HCT116 (cell line): ENCODE measurements around the gene RPTOR. TPM values are rescaled to one million over a fixed set of nuclear protein-coding genes. Genes with fewer than 3 reads are reported as not detected.

Experiments
- ATAC-seq: fragments of 200-7000 bp; cut with Tn5 transposase; 2 replicates; pipeline ENCODE4 v1.9.1; 2020; ENCODE audit warnings: mild to moderate bottlenecking, moderate library complexity
- BruUV-seq: library from RNA; stranded (reverse); fragments of 400-500 nt; replicated peaks from 2 replicates; lab custom pipeline; 2021; lab: Mats Ljungman, UMichigan
- CTCF ChIA-PET: fragments of 300-600 bp; sonication (Branson Sonifier 250); formaldehyde crosslinking; loops from one replicate; lab custom pipeline; 2021; ENCODE audit warnings: antibody characterized with exemption; lab: Charles Lee
- POLR2A ChIA-PET: fragments of 300-600, 350-600 bp; sonication (Branson Sonifier 250); formaldehyde crosslinking; loops from one replicate; lab custom pipeline; 2021; ENCODE audit warnings: antibody characterized with exemption; lab: Charles Lee
- RAD21 ChIA-PET, 2 experiments: fragments of 300-600 bp; sonication (Branson Sonifier 250); formaldehyde crosslinking; loops; one replicate each; lab custom pipeline; 2023; ENCODE audit warnings: low total read pairs in 2 of 2; ENCODE audit not compliant: uncharacterized antibody in 2 of 2, unreplicated experiment in 2 of 2, low non-redundant PET in 1 of 2; lab: Charles Lee
- DNase-seq: peaks from one replicate; pipeline ENCODE4 v3.0.0-alpha.2; 2010; ENCODE audit warnings: low read depth, low spot score
- H2AFZ ChIP-seq: fragments of 200-600 bp; shearing (Covaris generic), sonication (generic); 2 replicates; pipeline ENCODE4 v1.6.1; 2017; ENCODE audit warnings: low read depth, mixed run types, mixed read lengths, antibody characterized with exemption, low read length; ENCODE audit not compliant: poor library complexity, severe bottlenecking
- H3K27ac ChIP-seq: 2 replicates; pipeline ENCODE4 v1.5.1; 2012; ENCODE audit warnings: low read depth, low read length
- H3K27me3 ChIP-seq: fragments of 200-600 bp; sonication (generic); 2 replicates; pipeline ENCODE4 v1.6.1; 2016; ENCODE audit warnings: mixed run types, low read length, mixed read lengths; ENCODE audit not compliant: insufficient read depth
- H3K36me3 ChIP-seq, 2 experiments: fragments of 200-500 bp in 1 of 2; fragments of 200-600 bp in 1 of 2; sonication (Bioruptor generic) in 1 of 2; sonication (generic) in 1 of 2; 2 replicates each; pipeline versions ENCODE4 v1.5.1 to v1.6.1; 2014 to 2016; ENCODE audit warnings: low read length in 2 of 2, inconsistent platforms in 1 of 2, mixed read lengths in 1 of 2, mixed run types in 1 of 2; ENCODE audit not compliant: insufficient read depth in 2 of 2, control insufficient read depth in 1 of 2
- H3K4me1 ChIP-seq, 2 experiments: fragments of 200-600 bp in 1 of 2; sonication (generic) in 1 of 2; 2 replicates each; pipeline versions ENCODE4 v1.5.1 to v1.6.1; 2012 to 2017; ENCODE audit warnings: low read length in 2 of 2, inconsistent platforms in 1 of 2, mild to moderate bottlenecking in 1 of 2, mixed read lengths in 1 of 2, mixed run types in 1 of 2, moderate library complexity in 1 of 2; ENCODE audit not compliant: insufficient read depth in 2 of 2, control insufficient read depth in 1 of 2
- H3K4me2 ChIP-seq: fragments of 200-600 bp; sonication (generic); 2 replicates; pipeline ENCODE4 v1.6.1; 2017; ENCODE audit warnings: mixed run types, low read length, mixed read lengths
- H3K4me3 ChIP-seq, 2 experiments: fragments of 200-600 bp in 1 of 2; sonication (generic) in 1 of 2; replicated peaks in 1 of 2; 2 replicates each; pipeline ENCODE4 v1.5.1; 2011 to 2016; ENCODE audit warnings: low read length in 2 of 2, control low read depth in 1 of 2, low read depth in 1 of 2, mild to moderate bottlenecking in 1 of 2, mixed read lengths in 1 of 2, mixed run types in 1 of 2
- H3K79me2 ChIP-seq: fragments of 200-600 bp; sonication (generic); 2 replicates; pipeline ENCODE4 v1.6.1; 2017; ENCODE audit warnings: mild to moderate bottlenecking, mixed run types, low read length, moderate library complexity, mixed read lengths; ENCODE audit not compliant: insufficient read depth
- H3K9ac ChIP-seq: fragments of 200-600 bp; sonication (generic); 2 replicates; pipeline ENCODE4 v1.6.1; 2016; ENCODE audit warnings: low read length, mixed read lengths
- H3K9me2 ChIP-seq: fragments of 200-600 bp; sonication (generic), shearing (Covaris generic); 2 replicates; pipeline ENCODE4 v1.6.1; 2017; ENCODE audit warnings: mixed run types, mild to moderate bottlenecking, moderate library complexity; ENCODE audit not compliant: insufficient read depth
- H3K9me3 ChIP-seq, 2 experiments: fragments of 200-500 bp in 1 of 2; fragments of 200-600 bp in 1 of 2; sonication (Bioruptor generic) in 1 of 2; sonication (generic) in 1 of 2; 2 replicates each; pipeline ENCODE4 v1.6.1; 2014 to 2017; ENCODE audit warnings: low read length in 2 of 2, mixed read lengths in 2 of 2, inconsistent platforms in 1 of 2, low read depth in 1 of 2, mild to moderate bottlenecking in 1 of 2, mixed run types in 1 of 2, moderate library complexity in 1 of 2; ENCODE audit not compliant: control insufficient read depth in 1 of 2, insufficient read depth in 1 of 2
- H4K20me1 ChIP-seq: fragments of 200-600 bp; sonication (generic), shearing (Covaris generic); 2 replicates; pipeline ENCODE4 v1.6.1; 2017; ENCODE audit warnings: mixed run types, mild to moderate bottlenecking, moderate library complexity; ENCODE audit not compliant: insufficient read depth
- CBX3 ChIP-seq: IDR thresholded peaks from 2 replicates; pipeline ENCODE4 v1.6.1; 2012; ENCODE audit warnings: low read depth
- CEBPB ChIP-seq: IDR thresholded peaks from 2 replicates; pipeline ENCODE4 v1.6.1; 2012; ENCODE audit warnings: low read depth
- POLR2A ChIP-seq: IDR thresholded peaks from 2 replicates; pipeline ENCODE4 v1.7.0; 2011; ENCODE audit warnings: borderline replicate concordance; ENCODE audit not compliant: insufficient read depth, insufficient read length; ENCODE audit errors: extremely low read depth
- SIN3A ChIP-seq: IDR thresholded peaks from 2 replicates; pipeline ENCODE4 v1.6.1; 2012; ENCODE audit warnings: low read depth
- ZNF274 ChIP-seq: fragments of 200-500 bp; sonication (Bioruptor generic); IDR thresholded peaks from 2 replicates; pipeline ENCODE4 v1.6.1; 2014; ENCODE audit warnings: mild to moderate bottlenecking, low read depth, low read length, inconsistent platforms
- intact Hi-C: fragments of 100-400 bp; cut with micrococcal nuclease; formaldehyde crosslinking; loops from 2 replicates; pipeline ENCODE4 v1.10.0; 2022
- total RNA-seq: library from RNA; stranded (reverse); gene quantifications from one replicate; pipeline ENCODE4 v1.2.1, GENCODE V29; 2021; ENCODE audit not compliant: unreplicated experiment
- TF ChIP-seq, protein P1 (sequence below), 3 experiments: fragments of 200-600 bp in 1 of 3; sonication (generic) in 1 of 3; IDR thresholded peaks in 2 of 3; conservative IDR thresholded peaks in 1 of 3; 2 replicates each; pipeline ENCODE4 v1.5.1; 2012 to 2017; ENCODE audit warnings: low read depth in 2 of 3, low read length in 2 of 3, antibody characterized with exemption in 1 of 3, borderline replicate concordance in 1 of 3, control low read depth in 1 of 3, mild to moderate bottlenecking in 1 of 3, mixed read lengths in 1 of 3, mixed run types in 1 of 3, moderate library complexity in 1 of 3; ENCODE audit not compliant: insufficient read depth in 1 of 3

RPTOR gene
- total RNA-seq, 1 experiment from 2014 or later = 69.5 TPM

DNA sequence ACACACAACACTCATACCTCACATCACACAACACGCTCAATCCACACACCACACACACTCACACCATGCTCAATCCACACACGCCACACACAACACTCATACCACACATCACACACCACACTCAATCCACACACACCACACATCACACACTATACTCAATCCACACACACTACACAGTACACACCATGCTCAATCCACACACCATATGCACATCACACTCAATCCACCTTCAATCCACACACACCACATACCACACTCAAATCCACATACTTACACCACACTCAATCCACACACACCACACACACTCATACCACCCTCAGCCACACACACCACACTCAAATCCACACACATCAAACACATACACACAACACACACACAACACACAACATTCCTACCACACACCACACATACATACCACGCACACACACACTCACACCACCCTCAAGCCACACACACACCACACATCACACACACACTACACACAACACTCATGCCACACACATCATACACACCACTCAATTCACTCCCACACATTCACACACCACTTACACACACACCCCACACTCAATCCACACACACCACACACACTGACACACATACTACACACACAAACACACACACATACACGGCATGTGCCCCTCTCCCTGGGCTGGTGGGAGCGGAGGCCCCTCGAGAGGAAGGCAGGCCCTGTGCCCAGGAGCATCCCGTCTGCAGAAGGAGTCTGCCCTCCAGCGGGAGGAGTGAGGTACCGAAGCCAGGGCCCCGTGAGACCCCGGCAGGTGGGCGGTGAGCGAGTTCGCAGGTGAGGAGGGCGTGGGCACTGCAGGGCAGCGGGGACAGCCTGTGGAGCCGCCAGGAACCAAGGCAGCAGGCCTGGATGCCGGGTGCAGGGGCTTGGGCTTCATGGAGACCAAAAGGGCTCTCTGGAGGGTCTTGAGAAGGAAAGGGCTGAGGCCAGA is 33.1 kb upstream of the RPTOR start:
- Histone ChIP-seq H3K27ac (no peak overlapping the region), H3K27me3 (peaks cover 22% of the 10 kb centered on the region; the same call in 1 of the 2 replicates), H3K4me2 (no peak overlapping the region), H2AFZ (no peak overlapping the region), H3K9me2 (no peaks in the 10 kb centered on the region), H3K9me3 (no peaks in the 10 kb centered on the region), H4K20me1 (no peaks in the 10 kb centered on the region), H3K36me3 (no peaks in the 10 kb centered on the region), H3K4me3 (no peak overlapping the region), H3K4me1 (no peaks in the 10 kb centered on the region), H3K9ac (no peak overlapping the region), H3K79me2 (no peaks in the 10 kb centered on the region)
- intact Hi-C loops = no loop called here
- TF ChIP-seq CEBPB (no peak), SIN3A (no peak), ZNF274 (no peak), POLR2A (no peak), CBX3 (no peak)
- TF ChIP-seq, protein P1, sequence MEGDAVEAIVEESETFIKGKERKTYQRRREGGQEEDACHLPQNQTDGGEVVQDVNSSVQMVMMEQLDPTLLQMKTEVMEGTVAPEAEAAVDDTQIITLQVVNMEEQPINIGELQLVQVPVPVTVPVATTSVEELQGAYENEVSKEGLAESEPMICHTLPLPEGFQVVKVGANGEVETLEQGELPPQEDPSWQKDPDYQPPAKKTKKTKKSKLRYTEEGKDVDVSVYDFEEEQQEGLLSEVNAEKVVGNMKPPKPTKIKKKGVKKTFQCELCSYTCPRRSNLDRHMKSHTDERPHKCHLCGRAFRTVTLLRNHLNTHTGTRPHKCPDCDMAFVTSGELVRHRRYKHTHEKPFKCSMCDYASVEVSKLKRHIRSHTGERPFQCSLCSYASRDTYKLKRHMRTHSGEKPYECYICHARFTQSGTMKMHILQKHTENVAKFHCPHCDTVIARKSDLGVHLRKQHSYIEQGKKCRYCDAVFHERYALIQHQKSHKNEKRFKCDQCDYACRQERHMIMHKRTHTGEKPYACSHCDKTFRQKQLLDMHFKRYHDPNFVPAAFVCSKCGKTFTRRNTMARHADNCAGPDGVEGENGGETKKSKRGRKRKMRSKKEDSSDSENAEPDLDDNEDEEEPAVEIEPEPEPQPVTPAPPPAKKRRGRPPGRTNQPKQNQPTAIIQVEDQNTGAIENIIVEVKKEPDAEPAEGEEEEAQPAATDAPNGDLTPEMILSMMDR (IDR thresholded peaks at IDR 0.05 in 2 of 3, conservative IDR thresholded peaks at IDR 0.05 in 1 of 3; ENCODE audit: borderline replicate concordance in 1 of 3, insufficient read depth in 1 of 3, low read depth in 2 of 3, low read length in 2 of 3) = 0 out of 6 replicates have a peak, but pooled peaks of 1 of the 3 experiments have one; percentile 2
- RAD21 ChIA-PET = no interaction called here
- ATAC-seq = no peak
- DNase-seq = no peak
- BruUV-seq = no TSS peak
- POLR2A ChIA-PET = no interaction called here
- CTCF ChIA-PET = no interaction called here
